ENCODE measurements around the gene CLCNKA. TPM values are rescaled to one million over a fixed set of nuclear protein-coding genes. Genes with fewer than 3 reads are reported as not detected.
A peak's percentile ranks its signal among the peaks of the same experiment; 100 is the strongest.

The CLCNKA gene
- total and polyA plus RNA-seq, 12 donors, result 0.18 to 52.5 (median 2.1) TPM

DNA sequence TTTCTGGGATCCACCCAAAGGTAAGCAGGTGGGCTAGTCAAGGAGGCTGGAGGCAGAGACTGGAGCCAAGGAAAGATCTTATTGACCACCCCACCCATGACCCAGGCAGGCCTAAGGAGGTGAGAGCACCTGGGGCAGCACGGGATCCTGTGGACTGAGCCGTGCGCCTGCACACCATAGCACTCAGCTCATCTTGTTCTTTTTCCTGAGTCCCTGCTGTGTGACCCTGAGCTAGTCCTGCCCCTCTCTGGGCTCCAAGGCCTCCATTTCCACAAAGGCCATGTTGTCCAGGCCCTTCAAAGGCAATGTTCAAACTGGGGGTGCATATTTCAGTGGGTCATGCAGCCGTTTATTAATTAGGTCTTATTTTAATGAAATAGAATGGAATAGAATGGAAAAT lies 44.4 kb downstream of the CLCNKA start:
- 80 to 86% (median 84%) methylated on average over 4 of the region's 4 CpGs for WGBS, 4 donors
- Histone ChIP-seq H3K4me3 (no peak overlapping the region), H3K27me3 (no peaks in the 10 kb centered on the region), H3K36me3 (replicated peaks in 1 of 2) (no peaks in the 10 kb centered on the region), H3K4me1 (replicated peaks in 1 of 2) (peaks cover 16 to 25% of the 10 kb centered on the region in 2 donors), H3K9me3 (replicated peaks in 1 of 3) (no peaks in the 10 kb centered on the region), H3K27ac (peak overlapping the region in 1 of 5 donors; percentile 83)
- DNase-seq, result no peak
- intact Hi-C loops (cut with DNase I), result no loop called here
- TF ChIP-seq, protein P1, sequence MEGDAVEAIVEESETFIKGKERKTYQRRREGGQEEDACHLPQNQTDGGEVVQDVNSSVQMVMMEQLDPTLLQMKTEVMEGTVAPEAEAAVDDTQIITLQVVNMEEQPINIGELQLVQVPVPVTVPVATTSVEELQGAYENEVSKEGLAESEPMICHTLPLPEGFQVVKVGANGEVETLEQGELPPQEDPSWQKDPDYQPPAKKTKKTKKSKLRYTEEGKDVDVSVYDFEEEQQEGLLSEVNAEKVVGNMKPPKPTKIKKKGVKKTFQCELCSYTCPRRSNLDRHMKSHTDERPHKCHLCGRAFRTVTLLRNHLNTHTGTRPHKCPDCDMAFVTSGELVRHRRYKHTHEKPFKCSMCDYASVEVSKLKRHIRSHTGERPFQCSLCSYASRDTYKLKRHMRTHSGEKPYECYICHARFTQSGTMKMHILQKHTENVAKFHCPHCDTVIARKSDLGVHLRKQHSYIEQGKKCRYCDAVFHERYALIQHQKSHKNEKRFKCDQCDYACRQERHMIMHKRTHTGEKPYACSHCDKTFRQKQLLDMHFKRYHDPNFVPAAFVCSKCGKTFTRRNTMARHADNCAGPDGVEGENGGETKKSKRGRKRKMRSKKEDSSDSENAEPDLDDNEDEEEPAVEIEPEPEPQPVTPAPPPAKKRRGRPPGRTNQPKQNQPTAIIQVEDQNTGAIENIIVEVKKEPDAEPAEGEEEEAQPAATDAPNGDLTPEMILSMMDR (IDR thresholded peaks at IDR 0.05), result no peak
- no peak for TF ChIP-seq POLR2A (IDR thresholded peaks at IDR 0.05)

DNA sequence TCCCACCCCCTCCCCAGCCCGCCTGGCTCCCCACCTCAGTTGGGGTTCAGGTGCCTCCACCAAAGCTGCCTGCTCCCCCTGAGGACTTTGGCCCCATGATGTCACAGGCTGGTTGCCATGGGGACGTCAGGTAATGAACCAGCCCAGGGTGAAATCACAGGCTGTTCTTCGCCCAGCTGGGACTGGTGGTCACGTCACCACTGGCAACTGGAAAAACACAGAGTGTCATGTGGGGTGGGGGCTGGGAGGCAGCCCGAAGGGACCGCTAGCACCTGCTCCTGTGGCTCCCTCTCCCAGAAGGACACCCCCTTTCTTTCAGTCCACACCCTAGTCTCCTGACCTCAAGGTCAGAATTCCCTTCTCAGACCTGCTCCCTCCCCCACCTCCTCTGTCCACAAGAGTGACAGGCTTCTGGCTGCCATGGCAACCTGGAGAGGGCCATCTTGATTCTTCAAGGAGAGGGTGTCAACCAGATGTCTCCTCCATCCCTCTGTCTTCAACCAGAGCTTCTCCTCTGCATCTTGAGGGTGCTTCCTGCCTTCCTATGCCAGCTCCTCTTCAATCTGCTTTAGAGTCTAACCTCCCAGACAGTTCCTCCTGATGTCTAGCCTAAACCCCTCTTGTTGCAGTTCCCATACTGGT lies 45.4 kb downstream of the CLCNKA start:
- Histone ChIP-seq H3K27ac (peak overlapping the region in 1 of 5 donors; percentile 83), H3K27me3 (no peaks in the 10 kb centered on the region), H3K4me3 (no peak overlapping the region), H3K9me3 (replicated peaks in 1 of 3) (no peaks in the 10 kb centered on the region), H3K4me1 (replicated peaks in 1 of 2) (peaks cover 16 to 27% of the 10 kb centered on the region in 2 donors), H3K36me3 (replicated peaks in 1 of 2) (no peaks in the 10 kb centered on the region)
- peak; percentile 56 to 95 (median 76) for DNase-seq
- WGBS, 4 donors, result 53 to 100% (median 60%) methylated on average over 1 to 6 of the region's 6 CpGs
- TF ChIP-seq POLR2A (IDR thresholded peaks at IDR 0.05), result no peak
- TF ChIP-seq, protein P1 (IDR thresholded peaks at IDR 0.05), result no peak
- intact Hi-C loops (cut with DNase I), result no loop called here

DNA sequence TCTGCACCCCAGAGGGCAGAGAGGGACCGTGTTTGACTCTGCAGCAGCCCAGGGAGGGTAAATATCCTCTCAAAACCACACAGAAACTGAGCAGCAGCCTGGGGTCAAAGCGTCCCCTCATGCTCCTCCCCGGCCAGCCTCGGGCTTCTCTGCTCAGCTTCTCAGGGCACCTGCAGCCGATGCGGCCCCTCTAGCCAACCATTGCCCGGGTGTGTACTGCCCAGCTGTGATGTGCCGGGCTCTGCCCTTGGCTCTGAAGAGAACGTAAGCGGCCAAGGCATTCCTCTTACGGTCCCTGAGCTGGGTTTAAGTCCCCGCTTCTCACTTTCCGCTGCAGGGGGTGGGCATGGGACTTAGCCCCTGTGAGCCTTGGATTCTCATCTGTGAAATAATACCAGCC lies 46.1 kb downstream of the CLCNKA start:
- no peak for DNase-seq
- no peak overlapping the region for H3K4me3 ChIP-seq
- TF ChIP-seq, protein P1 (IDR thresholded peaks at IDR 0.05), result no peak
- no peak for TF ChIP-seq POLR2A (IDR thresholded peaks at IDR 0.05)
- peak overlapping the region in 2 of 5 donors; percentile 75 to 83 for H3K27ac ChIP-seq
- WGBS, 4 donors, result 70 to 76% (median 73%) methylated on average over 9 to 13 of the region's 13 CpGs
- intact Hi-C loops (cut with DNase I), result no loop called here
- no peaks in the 10 kb centered on the region for H3K27me3 ChIP-seq
- no peaks in the 10 kb centered on the region for H3K36me3 ChIP-seq (replicated peaks in 1 of 2)
- H3K4me1 ChIP-seq (replicated peaks in 1 of 2), result peaks cover 19 to 33% of the 10 kb centered on the region in 2 donors
- no peaks in the 10 kb centered on the region for H3K9me3 ChIP-seq (replicated peaks in 1 of 3)

DNA sequence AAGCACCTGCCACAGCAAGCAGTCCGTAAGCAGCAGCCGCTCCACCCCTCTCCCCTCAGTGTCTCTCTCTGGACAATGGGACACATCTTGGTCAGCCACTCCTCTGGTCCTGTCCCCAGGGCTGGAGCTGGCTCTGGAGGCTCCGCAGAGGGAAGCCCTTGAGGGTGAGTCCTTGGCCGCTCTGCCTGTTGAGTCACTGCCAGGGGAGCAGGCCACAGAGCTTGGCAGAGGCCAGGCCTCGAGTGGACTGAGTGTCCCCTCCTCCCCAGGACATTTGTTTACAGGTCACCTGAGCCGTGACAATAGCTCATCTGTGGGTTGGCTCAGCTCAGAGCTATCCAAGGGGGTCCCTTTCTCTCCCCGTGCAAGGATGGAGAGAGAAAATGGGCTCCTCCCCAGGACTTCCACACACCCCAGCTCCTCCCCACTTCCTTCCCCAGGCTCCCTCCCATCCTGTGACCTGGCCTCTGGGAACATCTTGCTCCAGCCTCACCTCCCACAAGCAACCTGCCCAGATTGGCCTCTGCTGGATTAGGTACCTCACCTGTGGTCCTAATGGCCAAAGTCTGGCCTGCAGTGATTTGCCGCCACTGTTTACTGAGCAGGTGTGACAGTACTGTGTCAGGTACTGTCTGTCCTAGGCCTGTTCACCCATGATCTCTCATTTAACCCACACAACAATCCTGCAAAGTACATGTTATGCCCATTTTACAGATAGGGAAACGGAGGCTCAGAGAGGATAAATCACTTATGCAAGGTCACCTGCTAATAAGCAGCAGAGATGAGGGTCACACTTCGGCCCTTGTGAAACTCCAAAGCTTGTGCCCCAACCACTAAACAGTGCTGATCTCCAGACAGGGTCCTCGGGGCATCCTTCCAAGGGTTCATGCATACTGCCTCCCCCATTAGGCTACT lies 46.8 kb downstream of the CLCNKA start:
- H3K4me1 ChIP-seq (replicated peaks in 1 of 2), result peaks cover 24 to 36% of the 10 kb centered on the region in 2 donors
- no peaks in the 10 kb centered on the region for H3K9me3 ChIP-seq (replicated peaks in 1 of 3)
- WGBS, 4 donors, result 43 to 72% (median 49%) methylated on average over 5 to 11 of the region's 11 CpGs
- TF ChIP-seq POLR2A (IDR thresholded peaks at IDR 0.05), result no peak
- TF ChIP-seq, protein P1 (IDR thresholded peaks at IDR 0.05), result no peak
- peak overlapping the region in 3 of 5 donors; percentile 57 to 83 (median 75) for H3K27ac ChIP-seq
- no peaks in the 10 kb centered on the region for H3K36me3 ChIP-seq (replicated peaks in 1 of 2)
- no peak overlapping the region for H3K4me3 ChIP-seq
- intact Hi-C loops (cut with DNase I), result no loop called here
- DNase-seq, result peak; percentile 80 to 95 (median 92)
- no peaks in the 10 kb centered on the region for H3K27me3 ChIP-seq

Data from adrenal gland (tissue), 12 donors.